ENCODE results near the gene RHOT2.
A peak's percentile ranks its signal among the peaks of the same experiment; 100 is the strongest.

Gene RHOT2

GRCh38 chr16:648781-649589, 18.9 kb upstream of the RHOT2 start, which contains the start of gene WDR90:
TSS of gene WDR90 (plus strand) at chr16:649365. CDS start at chr16:649417, 52 bp downstream.
- Histone ChIP-seq H3K23ac (ENCODE audit: low read length in 2 of 2) (no peak within 1 kb of the TSS), H2AFZ (ENCODE audit: low read depth, low read length) (peak within 1 kb of the TSS; percentile 46), H3K14ac (ENCODE audit: low read length in 2 of 2) (peak within 1 kb of the TSS in 1 of 2 experiments; percentile 85), H3K9ac (ENCODE audit: low read length) (peak within 1 kb of the TSS; percentile 96), H3K79me1 (replicated peaks; ENCODE audit: low read length, poor library complexity, severe bottlenecking) (peaks cover 30% of the 10 kb centered on the region), H3K18ac (ENCODE audit: low read depth in 1 of 2, low read length in 2 of 2) (peak within 1 kb of the TSS; percentile 86 to 89), H3K36me3 (ENCODE audit: control insufficient read depth in 1 of 2, insufficient read depth in 2 of 2, low read depth in 1 of 2, low read length in 2 of 2) (peaks cover 11 to 63% of the 10 kb centered on the region in 2 experiments), H3K4me1 (ENCODE audit: control insufficient read depth, insufficient read depth, low read depth, low read length) (peaks cover 44% of the 10 kb centered on the region), H2BK12ac (ENCODE audit: low read length in 2 of 2) (peak within 1 kb of the TSS in 1 of 2 experiments; percentile 9), H3K9me3 (ENCODE audit: control insufficient read depth, low read length) (no peaks in the 10 kb centered on the region), H3K27me3 (ENCODE audit: control insufficient read depth in 1 of 2, insufficient read depth in 1 of 2, low read length in 2 of 2) (no peaks in the 10 kb centered on the region), H2BK120ac (ENCODE audit: low read depth, low read length) (peak within 1 kb of the TSS; percentile 64), H3K4me3 (ENCODE audit: insufficient read depth in 1 of 2, low read depth in 1 of 2, low read length in 2 of 2) (peak within 1 kb of the TSS; percentile 67 to 79), H2BK15ac (ENCODE audit: low read depth, poor library complexity, severe bottlenecking) (peak within 1 kb of the TSS; percentile 26), H3K4ac (ENCODE audit: low read depth in 1 of 2, low read length in 2 of 2) (peak within 1 kb of the TSS; percentile 75 to 94), H2BK5ac (ENCODE audit: low read depth, low read length, poor library complexity, severe bottlenecking) (no peak within 1 kb of the TSS), H2AK5ac (ENCODE audit: low read length, severe bottlenecking) (peak within 1 kb of the TSS; percentile 40), H3K27ac (ENCODE audit: low read length, poor library complexity, severe bottlenecking) (peak within 1 kb of the TSS; percentile 32), H4K91ac (ENCODE audit: low read length) (peak within 1 kb of the TSS; percentile 36), H3K4me2 (ENCODE audit: low read length, poor library complexity, severe bottlenecking) (peak within 1 kb of the TSS; percentile 88), H4K8ac (ENCODE audit: low read length) (peak within 1 kb of the TSS; percentile 97)
- WGBS, result 13% methylated on average over 66 of the region's 91 CpGs
- DNase-seq, result peak; percentile 91

GRCh38 chr16:649631-650030, 18.3 kb upstream of the RHOT2 start:
- Histone ChIP-seq H3K14ac (ENCODE audit: low read length in 2 of 2) (no peak overlapping the region), H3K79me1 (replicated peaks; ENCODE audit: low read length, poor library complexity, severe bottlenecking) (peaks cover 27% of the 10 kb centered on the region), H3K9me3 (ENCODE audit: control insufficient read depth, low read length) (no peaks in the 10 kb centered on the region), H4K8ac (ENCODE audit: low read length) (peak overlapping the region; percentile 85), H3K4me1 (ENCODE audit: control insufficient read depth, insufficient read depth, low read depth, low read length) (peaks cover 41% of the 10 kb centered on the region), H3K18ac (ENCODE audit: low read depth in 1 of 2, low read length in 2 of 2) (peak overlapping the region in 1 of 2 experiments; percentile 25), H3K23ac (ENCODE audit: low read length in 2 of 2) (no peak overlapping the region), H3K4me3 (ENCODE audit: insufficient read depth in 1 of 2, low read depth in 1 of 2, low read length in 2 of 2) (peak overlapping the region; percentile 67 to 79), H2BK120ac (ENCODE audit: low read depth, low read length) (no peak overlapping the region), H3K27ac (ENCODE audit: low read length, poor library complexity, severe bottlenecking) (no peak overlapping the region), H3K9ac (ENCODE audit: low read length) (peak overlapping the region; percentile 96), H3K4me2 (ENCODE audit: low read length, poor library complexity, severe bottlenecking) (peak overlapping the region; percentile 88), H2BK15ac (ENCODE audit: low read depth, poor library complexity, severe bottlenecking) (no peak overlapping the region), H4K91ac (ENCODE audit: low read length) (no peak overlapping the region), H2AK5ac (ENCODE audit: low read length, severe bottlenecking) (no peak overlapping the region), H3K4ac (ENCODE audit: low read depth in 1 of 2, low read length in 2 of 2) (no peak overlapping the region), H2BK12ac (ENCODE audit: low read length in 2 of 2) (no peak overlapping the region), H3K36me3 (ENCODE audit: control insufficient read depth in 1 of 2, insufficient read depth in 2 of 2, low read depth in 1 of 2, low read length in 2 of 2) (peaks cover 12 to 65% of the 10 kb centered on the region in 2 experiments), H2BK5ac (ENCODE audit: low read depth, low read length, poor library complexity, severe bottlenecking) (no peak overlapping the region), H3K27me3 (ENCODE audit: control insufficient read depth in 1 of 2, insufficient read depth in 1 of 2, low read length in 2 of 2) (no peaks in the 10 kb centered on the region), H2AFZ (ENCODE audit: low read depth, low read length) (peak overlapping the region; percentile 15)
- peak; percentile 34 for DNase-seq
- 11% methylated on average over 33 of the region's 44 CpGs for WGBS

DNA sequence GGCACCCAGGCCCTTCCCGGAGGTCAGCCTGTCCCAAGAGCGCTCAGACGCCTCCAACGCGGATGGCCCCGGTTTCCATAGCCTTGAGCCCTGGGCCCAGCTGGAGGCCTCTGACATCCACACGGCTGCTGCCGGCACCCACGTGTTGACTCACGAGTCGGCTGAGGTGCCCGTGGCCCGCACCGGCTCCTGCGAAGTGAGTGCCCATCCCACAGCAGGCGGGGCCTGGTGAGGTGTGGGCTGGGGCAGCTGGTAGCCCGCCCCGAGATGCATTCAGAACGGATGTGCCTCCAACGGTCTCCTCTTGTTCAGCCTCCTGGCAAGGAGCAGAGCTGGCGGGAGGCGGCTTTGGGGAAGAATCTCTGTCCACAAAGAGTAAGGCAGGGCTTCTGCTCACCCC, 16.1 kb upstream of the RHOT2 start:
- Histone ChIP-seq H4K91ac (ENCODE audit: low read length) (no peak overlapping the region), H3K4ac (ENCODE audit: low read depth in 1 of 2, low read length in 2 of 2) (no peak overlapping the region), H3K9me3 (ENCODE audit: control insufficient read depth, low read length) (no peaks in the 10 kb centered on the region), H3K9ac (ENCODE audit: low read length) (no peak overlapping the region), H3K4me3 (ENCODE audit: insufficient read depth in 1 of 2, low read depth in 1 of 2, low read length in 2 of 2) (no peak overlapping the region), H2AFZ (ENCODE audit: low read depth, low read length) (no peak overlapping the region), H3K36me3 (ENCODE audit: control insufficient read depth in 1 of 2, insufficient read depth in 2 of 2, low read depth in 1 of 2, low read length in 2 of 2) (peaks cover 12 to 72% of the 10 kb centered on the region in 2 experiments), H3K18ac (ENCODE audit: low read depth in 1 of 2, low read length in 2 of 2) (no peak overlapping the region), H2BK15ac (ENCODE audit: low read depth, poor library complexity, severe bottlenecking) (no peak overlapping the region), H3K27ac (ENCODE audit: low read length, poor library complexity, severe bottlenecking) (no peak overlapping the region), H2BK12ac (ENCODE audit: low read length in 2 of 2) (no peak overlapping the region), H2BK120ac (ENCODE audit: low read depth, low read length) (no peak overlapping the region), H2BK5ac (ENCODE audit: low read depth, low read length, poor library complexity, severe bottlenecking) (no peak overlapping the region), H2AK5ac (ENCODE audit: low read length, severe bottlenecking) (no peak overlapping the region), H3K4me1 (ENCODE audit: control insufficient read depth, insufficient read depth, low read depth, low read length) (peaks cover 29% of the 10 kb centered on the region), H4K8ac (ENCODE audit: low read length) (no peak overlapping the region), H3K79me1 (replicated peaks; ENCODE audit: low read length, poor library complexity, severe bottlenecking) (peaks cover 13% of the 10 kb centered on the region), H3K27me3 (ENCODE audit: control insufficient read depth in 1 of 2, insufficient read depth in 1 of 2, low read length in 2 of 2) (no peaks in the 10 kb centered on the region), H3K14ac (ENCODE audit: low read length in 2 of 2) (no peak overlapping the region), H3K23ac (ENCODE audit: low read length in 2 of 2) (no peak overlapping the region), H3K4me2 (ENCODE audit: low read length, poor library complexity, severe bottlenecking) (no peak overlapping the region)
- 95% methylated on average over 22 of the region's 22 CpGs for WGBS
- DNase-seq, result no peak

GRCh38 chr16:652454-653305, 15.3 kb upstream of the RHOT2 start:
- Histone ChIP-seq H3K4ac (ENCODE audit: low read depth in 1 of 2, low read length in 2 of 2) (no peak overlapping the region), H4K8ac (ENCODE audit: low read length) (no peak overlapping the region), H2AFZ (ENCODE audit: low read depth, low read length) (no peak overlapping the region), H3K79me1 (replicated peaks; ENCODE audit: low read length, poor library complexity, severe bottlenecking) (peaks cover 10% of the 10 kb centered on the region), H3K14ac (ENCODE audit: low read length in 2 of 2) (no peak overlapping the region), H2BK12ac (ENCODE audit: low read length in 2 of 2) (no peak overlapping the region), H3K23ac (ENCODE audit: low read length in 2 of 2) (no peak overlapping the region), H3K9ac (ENCODE audit: low read length) (no peak overlapping the region), H2BK120ac (ENCODE audit: low read depth, low read length) (no peak overlapping the region), H3K27me3 (ENCODE audit: control insufficient read depth in 1 of 2, insufficient read depth in 1 of 2, low read length in 2 of 2) (no peaks in the 10 kb centered on the region), H2AK5ac (ENCODE audit: low read length, severe bottlenecking) (no peak overlapping the region), H2BK15ac (ENCODE audit: low read depth, poor library complexity, severe bottlenecking) (no peak overlapping the region), H3K27ac (ENCODE audit: low read length, poor library complexity, severe bottlenecking) (no peak overlapping the region), H3K4me3 (ENCODE audit: insufficient read depth in 1 of 2, low read depth in 1 of 2, low read length in 2 of 2) (no peak overlapping the region), H4K91ac (ENCODE audit: low read length) (no peak overlapping the region), H3K9me3 (ENCODE audit: control insufficient read depth, low read length) (no peaks in the 10 kb centered on the region), H3K36me3 (ENCODE audit: control insufficient read depth in 1 of 2, insufficient read depth in 2 of 2, low read depth in 1 of 2, low read length in 2 of 2) (peaks cover 12 to 72% of the 10 kb centered on the region in 2 experiments), H3K4me1 (ENCODE audit: control insufficient read depth, insufficient read depth, low read depth, low read length) (peaks cover 24% of the 10 kb centered on the region), H3K18ac (ENCODE audit: low read depth in 1 of 2, low read length in 2 of 2) (no peak overlapping the region), H2BK5ac (ENCODE audit: low read depth, low read length, poor library complexity, severe bottlenecking) (no peak overlapping the region), H3K4me2 (ENCODE audit: low read length, poor library complexity, severe bottlenecking) (no peak overlapping the region)
- WGBS, result 89% methylated on average over 28 of the region's 28 CpGs
- no peak for DNase-seq

All from mesenchymal stem cell (in vitro differentiated cells and primary cell).